HepG2 (cell line): ENCODE data around the gene SASH1. TPM values are rescaled to one million over a fixed set of nuclear protein-coding genes. Genes with fewer than 3 reads are reported as not detected.

Experiments
- CBX5 ChIP-seq: sonication (generic); formaldehyde crosslinking; IDR thresholded peaks from 2 replicates; pipeline ENCODE4 v1.4.0; 2020; ENCODE audit warnings: missing genetic modification reagents, borderline replicate concordance
- DNMT1 ChIP-seq: sonication (generic); formaldehyde crosslinking; IDR thresholded peaks from 2 replicates; pipeline ENCODE4 v1.5.1; 2020; ENCODE audit warnings: mild to moderate bottlenecking, missing genetic modification reagents
- GPBP1L1 ChIP-seq: sonication (generic); formaldehyde crosslinking; IDR thresholded peaks from 2 replicates; pipeline ENCODE4 v1.5.0; 2020; ENCODE audit warnings: mild to moderate bottlenecking, missing genetic modification reagents
- IRF2 ChIP-seq: IDR thresholded peaks from 2 replicates; pipeline ENCODE4 v1.6.1; 2018; ENCODE audit warnings: missing genetic modification reagents, missing compliant biosample characterization
- MAF1 ChIP-seq: sonication (generic); formaldehyde crosslinking; IDR thresholded peaks from 2 replicates; pipeline ENCODE4 v1.5.0; 2020; ENCODE audit warnings: missing genetic modification reagents, borderline replicate concordance
- MXI1 ChIP-seq: IDR thresholded peaks from 3 replicates; pipeline ENCODE4 v1.6.1; 2012; ENCODE audit warnings: low read depth, low read length, inconsistent platforms, borderline replicate concordance
- NCOA2 ChIP-seq: sonication (generic); formaldehyde crosslinking; IDR thresholded peaks from 2 replicates; pipeline ENCODE4 v1.8.0; 2022; ENCODE audit warnings: inconsistent platforms
- NFE2L1 ChIP-seq: sonication (generic); formaldehyde crosslinking; IDR thresholded peaks from 2 replicates; pipeline ENCODE4 v1.4.0; 2020; ENCODE audit warnings: missing genetic modification reagents, mild to moderate bottlenecking, borderline replicate concordance
- NFRKB ChIP-seq: fragments of 450-650 bp; IDR thresholded peaks from 2 replicates; pipeline ENCODE4 v1.6.1; 2017
- NFYC ChIP-seq: IDR thresholded peaks from 2 replicates; pipeline ENCODE4 v1.6.1; 2016; ENCODE audit warnings: missing genetic modification reagents, missing compliant biosample characterization
- POLR2G ChIP-seq: fragments of 200-400 bp; formaldehyde crosslinking; IDR thresholded peaks from 2 replicates; pipeline ENCODE4 v1.6.1; 2018; ENCODE audit warnings: mild to moderate bottlenecking, low read depth, low read length, moderate library complexity
- RAD21 ChIP-seq: fragments of 450-650 bp; formaldehyde crosslinking; IDR thresholded peaks from 2 replicates; pipeline ENCODE4 v1.5.0; 2020; ENCODE audit warnings: mild to moderate bottlenecking
- SP1 ChIP-seq, 2 experiments: fragments of 450-650 bp in 1 of 2; sonication (generic) in 1 of 2; formaldehyde crosslinking in 1 of 2; IDR thresholded peaks; 2 replicates each; pipeline versions ENCODE4 v1.4.0 to v1.6.1; 2016 to 2020; ENCODE audit warnings: missing genetic modification reagents in 1 of 2
- SRSF1 ChIP-seq: fragments of 200-400 bp; formaldehyde crosslinking; optimal IDR thresholded peaks from 2 replicates; pipeline ENCODE3; 2017; ENCODE audit warnings: mild to moderate bottlenecking, low read depth, low read length, moderate library complexity
- TSC22D2 ChIP-seq: sonication (generic); formaldehyde crosslinking; IDR thresholded peaks from 2 replicates; pipeline ENCODE4 v1.5.1; 2020; ENCODE audit warnings: missing genetic modification reagents, mild to moderate bottlenecking, borderline replicate concordance
- YY1 ChIP-seq: IDR thresholded peaks from 2 replicates; pipeline ENCODE4 v1.6.1; 2011; ENCODE audit warnings: low read length, low read depth, moderate library complexity, mild to moderate bottlenecking; ENCODE audit not compliant: insufficient read depth, insufficient replicate concordance
- ZGPAT ChIP-seq: IDR thresholded peaks from 2 replicates; pipeline ENCODE4 v1.6.1; 2016; ENCODE audit warnings: mild to moderate bottlenecking
- ZNF331 ChIP-seq: sonication (generic); formaldehyde crosslinking; IDR thresholded peaks from 2 replicates; pipeline ENCODE4 v1.4.0; 2020; ENCODE audit warnings: missing genetic modification reagents
- polyA plus RNA-seq, 8 experiments: library from polyadenylated mRNA; depleted of rRNA in 3 of 8; stranded (reverse) in 7 of 8; unstranded in 1 of 8; fragments of >200 nt; fragmentation: Illumina TruSeq in 4 of 8; extraction: Trizol in 4 of 8; gene quantifications; 2 replicates each; pipeline versions ENCODE4 v1.2.1 to v1.2.3, GENCODE V29; 2011 to 2016; ENCODE audit warnings: low read depth in 4 of 8, missing spikeins in 1 of 8, mixed read lengths in 1 of 8; ENCODE audit not compliant: insufficient read depth in 1 of 8
- total RNA-seq, 5 experiments: library from RNA; depleted of rRNA; stranded (reverse); fragments of >200 nt; fragmentation: Illumina TruSeq; extraction: Trizol; gene quantifications; 2 replicates each; pipeline ENCODE4 v1.2.3, GENCODE V29; 2016; ENCODE audit warnings: low read depth in 1 of 5
- TF ChIP-seq, protein P1 (sequence below): IDR thresholded peaks from 2 replicates; pipeline ENCODE4 v1.6.1; 2016; ENCODE audit warnings: low read depth, borderline replicate concordance
- TF ChIP-seq, protein P2 (sequence below): sonication (generic); formaldehyde crosslinking; IDR thresholded peaks from 2 replicates; pipeline ENCODE4 v1.5.0; 2020; ENCODE audit warnings: mild to moderate bottlenecking, missing genetic modification reagents
- TF ChIP-seq, protein P3 (sequence below): sonication (generic); formaldehyde crosslinking; IDR thresholded peaks from 2 replicates; pipeline ENCODE4 v1.4.0; 2020; ENCODE audit warnings: missing genetic modification reagents, mild to moderate bottlenecking, borderline replicate concordance
- TF ChIP-seq, protein P4 (sequence below): sonication (generic); formaldehyde crosslinking; conservative IDR thresholded peaks from 2 replicates; pipeline ENCODE4 v1.8.0; 2022; ENCODE audit warnings: mild to moderate bottlenecking, moderate library complexity, missing genetic modification reagents

SASH1 gene
- total and polyA plus RNA-seq, 2 of the 13 experiments (the other 11 are each of a cell fraction or from before 2014, with no cell fraction given): 7.5 to 8.2 TPM

GRCh38 chr6:148464319-148465010, 121.8 kb downstream of the SASH1 start (continued):
- TF ChIP-seq ZGPAT (CRISPR knock-in tag) (0 out of 2 replicates have a peak, but pooled peaks have one; percentile 45), TSC22D2 (CRISPR knock-in tag) (peak; percentile 68; the same call in 1 of the 2 replicates), YY1 (no peak), POLR2G (no peak), DNMT1 (CRISPR knock-in tag) (no peak), SP1 (IDR thresholded peaks at IDR 0.05) (no peak), SP1 (CRISPR knock-in tag; IDR thresholded peaks at IDR 0.05) (no peak), ZNF331 (CRISPR knock-in tag) (0 out of 2 replicates have a peak, but pooled peaks have one; percentile 23), MAF1 (no peak), GPBP1L1 (CRISPR knock-in tag) (no peak), CBX5 (CRISPR knock-in tag) (no peak), NFE2L1 (CRISPR knock-in tag) (no peak), NFYC (CRISPR knock-in tag) (no peak), IRF2 (CRISPR knock-in tag) (no peak), SRSF1 (no peak), RAD21 (CRISPR knock-in tag) (peak; percentile 74), MXI1 (no peak), NCOA2 (CRISPR knock-in tag) (0 out of 2 replicates have a peak, but pooled peaks have one; percentile 31), NFRKB (no peak)
- TF ChIP-seq, protein P1, sequence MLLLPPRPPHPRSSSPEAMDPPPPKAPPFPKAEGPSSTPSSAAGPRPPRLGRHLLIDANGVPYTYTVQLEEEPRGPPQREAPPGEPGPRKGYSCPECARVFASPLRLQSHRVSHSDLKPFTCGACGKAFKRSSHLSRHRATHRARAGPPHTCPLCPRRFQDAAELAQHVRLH (CRISPR knock-in tag): 0 out of 2 replicates have a peak, but pooled peaks have one; percentile 34
- TF ChIP-seq, protein P2, sequence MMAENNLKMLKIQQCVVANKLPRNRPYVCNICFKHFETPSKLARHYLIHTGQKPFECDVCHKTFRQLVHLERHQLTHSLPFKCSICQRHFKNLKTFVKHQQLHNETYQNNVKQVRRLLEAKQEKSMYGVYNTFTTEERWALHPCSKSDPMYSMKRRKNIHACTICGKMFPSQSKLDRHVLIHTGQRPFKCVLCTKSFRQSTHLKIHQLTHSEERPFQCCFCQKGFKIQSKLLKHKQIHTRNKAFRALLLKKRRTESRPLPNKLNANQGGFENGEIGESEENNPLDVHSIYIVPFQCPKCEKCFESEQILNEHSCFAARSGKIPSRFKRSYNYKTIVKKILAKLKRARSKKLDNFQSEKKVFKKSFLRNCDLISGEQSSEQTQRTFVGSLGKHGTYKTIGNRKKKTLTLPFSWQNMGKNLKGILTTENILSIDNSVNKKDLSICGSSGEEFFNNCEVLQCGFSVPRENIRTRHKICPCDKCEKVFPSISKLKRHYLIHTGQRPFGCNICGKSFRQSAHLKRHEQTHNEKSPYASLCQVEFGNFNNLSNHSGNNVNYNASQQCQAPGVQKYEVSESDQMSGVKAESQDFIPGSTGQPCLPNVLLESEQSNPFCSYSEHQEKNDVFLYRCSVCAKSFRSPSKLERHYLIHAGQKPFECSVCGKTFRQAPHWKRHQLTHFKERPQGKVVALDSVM (CRISPR knock-in tag): no peak
- TF ChIP-seq, protein P3, sequence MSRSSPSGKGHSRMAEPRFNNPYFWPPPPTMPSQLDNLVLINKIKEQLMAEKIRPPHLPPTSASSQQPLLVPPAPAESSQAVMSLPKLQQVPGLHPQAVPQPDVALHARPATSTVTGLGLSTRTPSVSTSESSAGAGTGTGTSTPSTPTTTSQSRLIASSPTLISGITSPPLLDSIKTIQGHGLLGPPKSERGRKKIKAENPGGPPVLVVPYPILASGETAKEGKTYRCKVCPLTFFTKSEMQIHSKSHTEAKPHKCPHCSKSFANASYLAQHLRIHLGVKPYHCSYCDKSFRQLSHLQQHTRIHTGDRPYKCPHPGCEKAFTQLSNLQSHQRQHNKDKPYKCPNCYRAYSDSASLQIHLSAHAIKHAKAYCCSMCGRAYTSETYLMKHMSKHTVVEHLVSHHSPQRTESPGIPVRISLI (CRISPR knock-in tag): no peak
- TF ChIP-seq, protein P4, sequence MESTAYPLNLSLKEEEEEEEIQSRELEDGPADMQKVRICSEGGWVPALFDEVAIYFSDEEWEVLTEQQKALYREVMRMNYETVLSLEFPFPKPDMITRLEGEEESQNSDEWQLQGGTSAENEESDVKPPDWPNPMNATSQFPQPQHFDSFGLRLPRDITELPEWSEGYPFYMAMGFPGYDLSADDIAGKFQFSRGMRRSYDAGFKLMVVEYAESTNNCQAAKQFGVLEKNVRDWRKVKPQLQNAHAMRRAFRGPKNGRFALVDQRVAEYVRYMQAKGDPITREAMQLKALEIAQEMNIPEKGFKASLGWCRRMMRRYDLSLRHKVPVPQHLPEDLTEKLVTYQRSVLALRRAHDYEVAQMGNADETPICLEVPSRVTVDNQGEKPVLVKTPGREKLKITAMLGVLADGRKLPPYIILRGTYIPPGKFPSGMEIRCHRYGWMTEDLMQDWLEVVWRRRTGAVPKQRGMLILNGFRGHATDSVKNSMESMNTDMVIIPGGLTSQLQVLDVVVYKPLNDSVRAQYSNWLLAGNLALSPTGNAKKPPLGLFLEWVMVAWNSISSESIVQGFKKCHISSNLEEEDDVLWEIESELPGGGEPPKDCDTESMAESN (CRISPR knock-in tag): 0 out of 2 replicates have a peak, but pooled peaks have one; percentile 26
